CD4-positive, alpha-beta T cell treated with Interleukin-17A for 4 hours (primary cell): ENCODE measurements around the gene FAN1.

Experiments
- DNase-seq: peaks from one replicate; pipeline ENCODE4 v3.0.0-alpha.2; 2020; ENCODE audit warnings: mixed read lengths

FAN1 gene

GRCh38 chr15:30921781-30922479 lies 18.2 kb downstream of the FAN1 start:
- no peak for DNase-seq

- DNase-seq = no peak
Observed at GRCh38 chr15:30922480-30923311, 19.0 kb downstream of the FAN1 start.

- no peak for DNase-seq
Observed at GRCh38 chr15:30923429-30923828, 19.7 kb downstream of the FAN1 start.

GRCh38 chr15:30924353-30924752 lies 20.6 kb downstream of the FAN1 start:
- DNase-seq = no peak

- no peak for DNase-seq
Observed at GRCh38 chr15:30925686-30926085, 22.0 kb downstream of the FAN1 start.

GRCh38 chr15:30926161-30926560 lies 22.4 kb downstream of the FAN1 start:
- no peak for DNase-seq

GRCh38 chr15:30927148-30927761 lies 23.5 kb downstream of the FAN1 start:
- no peak for DNase-seq

- no peak for DNase-seq
Observed at GRCh38 chr15:30928076-30928475, 24.4 kb downstream of the FAN1 start.

GRCh38 chr15:30929064-30929669 lies 25.5 kb downstream of the FAN1 start:
- DNase-seq = no peak

- no peak for DNase-seq
Observed at GRCh38 chr15:30929982-30930381, 26.3 kb downstream of the FAN1 start.

GRCh38 chr15:30930422-30930821 lies 26.7 kb downstream of the FAN1 start:
- no peak for DNase-seq

- DNase-seq = no peak
Observed at GRCh38 chr15:30933293-30933692, 29.6 kb downstream of the FAN1 start.

GRCh38 chr15:30939161-30939560 lies 35.4 kb downstream of the FAN1 start:
- DNase-seq = no peak

- DNase-seq = no peak
Observed at GRCh38 chr15:30940359-30940758, 36.6 kb downstream of the FAN1 start.

- DNase-seq = no peak
Observed at GRCh38 chr15:30941520-30941919, 37.8 kb downstream of the FAN1 start.

- no peak for DNase-seq
Observed at GRCh38 chr15:30943654-30944335, 40.1 kb downstream of the FAN1 start.

GRCh38 chr15:30953183-30953582 lies 49.5 kb downstream of the FAN1 start:
- no peak for DNase-seq

GRCh38 chr15:30953731-30954378 lies 50.1 kb downstream of the FAN1 start:
- DNase-seq = peak; percentile 13

- DNase-seq = no peak
Observed at GRCh38 chr15:30954674-30955073, 51.0 kb downstream of the FAN1 start.

GRCh38 chr15:30956216-30957124 lies 52.8 kb downstream of the FAN1 start:
- no peak for DNase-seq

- DNase-seq = no peak
Observed at GRCh38 chr15:30958219-30958618, 54.5 kb downstream of the FAN1 start.
